CD14-positive monocyte (primary cell): Measurements from ENCODE around the gene NUDC. TPM values are rescaled to one million over a fixed set of nuclear protein-coding genes. Genes with fewer than 3 reads are reported as not detected.

ENCODE experiments used
- DNase-seq, 3 donors: peaks; one replicate each; pipeline ENCODE4 v3.0.0-alpha.2; 2011 to 2022
- H2AFZ ChIP-seq: 2 replicates; pipeline ENCODE4 v1.6.0; 2012; ENCODE audit warnings: mild to moderate bottlenecking, low read depth, low read length, inconsistent platforms; ENCODE audit not compliant: insufficient read depth, poor library complexity, severe bottlenecking
- H3K27ac ChIP-seq, 2 donors: 1 replicate in 1 of 2; 2 replicates in 1 of 2; pipeline ENCODE4 v1.5.1; 2012 to 2013; ENCODE audit warnings: low read length in 2 of 2, control low read depth in 1 of 2, inconsistent platforms in 1 of 2, low read depth in 1 of 2, mild to moderate bottlenecking in 1 of 2
- H3K27me3 ChIP-seq, 2 donors: one replicate each; pipeline versions ENCODE4 v1.6.0 to v1.6.1; 2011 to 2013; ENCODE audit warnings: low read length in 2 of 2; ENCODE audit not compliant: control insufficient read depth in 2 of 2, insufficient read depth in 2 of 2
- H3K36me3 ChIP-seq, 2 donors: replicated peaks in 1 of 2; 1 replicate in 1 of 2; 2 replicates in 1 of 2; pipeline versions ENCODE4 v1.5.1 to v1.6.1; 2012 to 2013; ENCODE audit warnings: low read length in 2 of 2, control low read depth in 1 of 2, inconsistent platforms in 1 of 2, mild to moderate bottlenecking in 1 of 2; ENCODE audit not compliant: insufficient read depth in 2 of 2, control insufficient read depth in 1 of 2
- H3K4me1 ChIP-seq, 2 donors: 1 replicate in 1 of 2; 2 replicates in 1 of 2; pipeline versions ENCODE4 v1.5.1 to v1.6.1; 2012 to 2013; ENCODE audit warnings: low read length in 2 of 2, control low read depth in 1 of 2, inconsistent platforms in 1 of 2, mild to moderate bottlenecking in 1 of 2, moderate library complexity in 1 of 2; ENCODE audit not compliant: insufficient read depth in 2 of 2, control insufficient read depth in 1 of 2
- H3K4me2 ChIP-seq: replicated peaks from 2 replicates; pipeline ENCODE3; 2012; ENCODE audit warnings: low read length, moderate library complexity, mild to moderate bottlenecking; ENCODE audit not compliant: poor library complexity, severe bottlenecking; ENCODE audit errors: extremely low read depth
- H3K4me3 ChIP-seq, 3 experiments: fragments of 200-600 bp in 1 of 3; sonication (generic) in 1 of 3; replicated peaks in 1 of 3; 1 replicate in 2 of 3; 2 replicates in 1 of 3; pipeline ENCODE4 v1.5.1; 2011 to 2013; ENCODE audit warnings: low read length in 3 of 3, mild to moderate bottlenecking in 3 of 3, control low read depth in 2 of 3, low read depth in 2 of 3, inconsistent platforms in 1 of 3, moderate library complexity in 1 of 3
- H3K79me2 ChIP-seq: 2 replicates; pipeline ENCODE4 v1.6.0; 2012; ENCODE audit warnings: mild to moderate bottlenecking, control low read depth, inconsistent platforms, low read length, moderate library complexity; ENCODE audit not compliant: insufficient read depth
- H3K9ac ChIP-seq: 2 replicates; pipeline ENCODE4 v1.6.0; 2017; ENCODE audit warnings: low read length, mild to moderate bottlenecking; ENCODE audit not compliant: insufficient read depth, poor library complexity, severe bottlenecking
- H3K9me3 ChIP-seq, 2 donors: replicated peaks in 1 of 2; 1 replicate in 1 of 2; 2 replicates in 1 of 2; pipeline versions ENCODE4 v1.5.1 to v1.6.1; 2012 to 2013; ENCODE audit warnings: low read length in 2 of 2, control low read depth in 1 of 2; ENCODE audit not compliant: control insufficient read depth in 1 of 2, insufficient read depth in 1 of 2
- H4K20me1 ChIP-seq: 2 replicates; pipeline ENCODE4 v1.6.0; 2012; ENCODE audit warnings: mild to moderate bottlenecking, low read length, control low read depth, moderate library complexity; ENCODE audit not compliant: insufficient read depth
- H3K27ac Mint-ChIP-seq, 7 donors: one replicate each; pipeline ENCODE4 v1.8.0; 2020; ENCODE audit warnings: mild to moderate bottlenecking in 7 of 7, mixed read lengths in 7 of 7, moderate library complexity in 6 of 7, inconsistent platforms in 2 of 7
- H3K27me3 Mint-ChIP-seq, 3 donors: one replicate each; pipeline ENCODE4 v1.8.0; 2021 to 2022; ENCODE audit warnings: low read depth in 3 of 3, mild to moderate bottlenecking in 3 of 3, mixed read lengths in 3 of 3, moderate library complexity in 3 of 3, inconsistent platforms in 1 of 3
- H3K36me3 Mint-ChIP-seq, 2 donors: one replicate each; pipeline ENCODE4 v1.8.0; 2020; ENCODE audit warnings: mixed read lengths in 2 of 2, inconsistent platforms in 1 of 2, mild to moderate bottlenecking in 1 of 2
- H3K4me1 Mint-ChIP-seq: one replicate; pipeline ENCODE4 v1.8.0; 2020; ENCODE audit warnings: mild to moderate bottlenecking, mixed read lengths
- H3K4me3 Mint-ChIP-seq, 2 donors: one replicate each; pipeline ENCODE4 v1.8.0; 2020; ENCODE audit warnings: mild to moderate bottlenecking in 2 of 2, mixed read lengths in 2 of 2, moderate library complexity in 1 of 2
- H3K9me3 Mint-ChIP-seq, 7 donors: one replicate each; pipeline ENCODE4 v1.8.0; 2020 to 2022; ENCODE audit warnings: mixed read lengths in 7 of 7, mild to moderate bottlenecking in 6 of 7, moderate library complexity in 6 of 7, inconsistent platforms in 2 of 7
- CTCF ChIP-seq: fragments of 200-600 bp; IDR thresholded peaks from one replicate; pipeline ENCODE4 v1.8.0; 2022; ENCODE audit warnings: antibody characterized with exemption, mild to moderate bottlenecking
- WGBS: methylation state at CpG from one replicate; pipeline ENCODE4 v1.1.5; 2013; ENCODE audit warnings: missing lambda C conversion rate; ENCODE audit not compliant: insufficient coverage; 5-methylcytosine and 5-hydroxymethylcytosine counted together
- intact Hi-C, 2 donors: fragments of 100-400 bp; cut with micrococcal nuclease; formaldehyde crosslinking; loops; one replicate each; pipeline versions ENCODE4 v1.15.0 to v1.15.1; 2023
- polyA plus RNA-seq, 3 donors: library from polyadenylated mRNA; depleted of rRNA in 1 of 3; unstranded in 2 of 3; stranded (reverse) in 1 of 3; fragments of 300-500 nt in 2 of 3; fragments of >200 nt in 1 of 3; fragmentation: Illumina TruSeq in 2 of 3; gene quantifications; 1 replicate in 2 of 3; 2 replicates in 1 of 3; pipeline ENCODE4 v1.2.3, GENCODE V29; 2012 to 2021

NUDC gene
- polyA plus RNA-seq, 3 donors = 28.3 to 58.3 (median 47.4) TPM

- no peak overlapping the region for H3K4me3 Mint-ChIP-seq
- DNase-seq = no peak
- H3K36me3 Mint-ChIP-seq = no peaks in the 10 kb centered on the region
- H3K79me2 ChIP-seq = no peaks in the 10 kb centered on the region
- peaks cover 11 to 12% (median 12%) of the 10 kb centered on the region in 3 donors for H3K27me3 Mint-ChIP-seq
- no peaks in the 10 kb centered on the region for H3K9me3 Mint-ChIP-seq
- no peak overlapping the region for H3K9ac ChIP-seq
- no peaks in the 10 kb centered on the region for H3K4me1 Mint-ChIP-seq
- H3K27ac ChIP-seq = no peak overlapping the region
- WGBS = 48% methylated on average over 3 of the region's 6 CpGs
- no peaks in the 10 kb centered on the region for H3K36me3 ChIP-seq
- H3K27me3 ChIP-seq = no peaks in the 10 kb centered on the region
- no peak overlapping the region for H2AFZ ChIP-seq
- no peak overlapping the region for H3K4me2 ChIP-seq
- no peaks in the 10 kb centered on the region for H3K4me1 ChIP-seq
- H3K9me3 ChIP-seq = no peaks in the 10 kb centered on the region
- TF ChIP-seq CTCF = no peak
- no peak overlapping the region for H3K4me3 ChIP-seq
- intact Hi-C loops = loop anchor here in 1 of 2 donors (10.0 kb wide), 1 partner anchor 112 kb away; no protein-coding TSS in a partner anchor
- H4K20me1 ChIP-seq = no peaks in the 10 kb centered on the region
- peak overlapping the region in 1 of 7 donors; percentile 37 for H3K27ac Mint-ChIP-seq
These were observed 50.8 kb downstream of the NUDC start for GRCh38 chr1:26972390-26972789.

GRCh38 chr1:26972821-26973220 is 51.3 kb downstream of the NUDC start:
- Histone ChIP-seq H3K27ac (no peak overlapping the region), H3K4me3 (no peak overlapping the region), H3K4me1 (no peaks in the 10 kb centered on the region), H3K9ac (no peak overlapping the region), H3K79me2 (no peaks in the 10 kb centered on the region), H3K9me3 (no peaks in the 10 kb centered on the region), H3K36me3 (no peaks in the 10 kb centered on the region), H4K20me1 (no peaks in the 10 kb centered on the region), H2AFZ (no peak overlapping the region), H3K27me3 (no peaks in the 10 kb centered on the region), H3K4me2 (no peak overlapping the region)
- H3K36me3 Mint-ChIP-seq = no peaks in the 10 kb centered on the region
- H3K27me3 Mint-ChIP-seq = peaks cover 9 to 12% (median 12%) of the 10 kb centered on the region in 3 donors
- no peaks in the 10 kb centered on the region for H3K9me3 Mint-ChIP-seq
- 100% methylated on average over 3 of the region's 4 CpGs for WGBS
- H3K4me3 Mint-ChIP-seq = no peak overlapping the region
- intact Hi-C loops = loop anchor here in 1 of 2 donors (10.0 kb wide), 1 partner anchor 112 kb away; no protein-coding TSS in a partner anchor
- no peak for TF ChIP-seq CTCF
- DNase-seq = no peak
- H3K27ac Mint-ChIP-seq = no peak overlapping the region
- H3K4me1 Mint-ChIP-seq = no peaks in the 10 kb centered on the region
